Mucosa of gallbladder (tissue), 1 donor: ENCODE results near the gene LPAR3. TPM values are rescaled to one million over a fixed set of nuclear protein-coding genes. Genes with fewer than 3 reads are reported as not detected.

Source experiments
- DNase-seq: peaks from one replicate; pipeline ENCODE4 v3.0.0-alpha.2; 2020; ENCODE audit warnings: low spot score
- total RNA-seq: library from RNA; stranded (reverse); gene quantifications from one replicate; pipeline ENCODE4 v1.2.1, GENCODE V29; 2021
- donor health status: DM: no; HTN: no; CAD: no.

The LPAR3 gene
- total RNA-seq, 1 donor from 2014 or later, result 1.4 TPM

- DNase-seq, result no peak
Observed at GRCh38 chr1:84774669-84775534, 118.1 kb downstream of the LPAR3 start.

GRCh38 chr1:84773933-84774497, 119.0 kb downstream of the LPAR3 start:
- DNase-seq, result no peak

GRCh38 chr1:84773195-84773594, 119.8 kb downstream of the LPAR3 start:
- DNase-seq, result no peak

GRCh38 chr1:84772428-84772943, 120.5 kb downstream of the LPAR3 start:
- DNase-seq, result peak; percentile 84

- no peak for DNase-seq
Observed at GRCh38 chr1:84771895-84772294, 121.1 kb downstream of the LPAR3 start.

- DNase-seq, result no peak
Observed at GRCh38 chr1:84770481-84770880, 122.5 kb downstream of the LPAR3 start.

- DNase-seq, result no peak
Observed at GRCh38 chr1:84769636-84770035, 123.4 kb downstream of the LPAR3 start.

- no peak for DNase-seq
Observed at GRCh38 chr1:84768634-84769033, 124.4 kb downstream of the LPAR3 start.

- DNase-seq, result no peak
Observed at GRCh38 chr1:84763912-84764680, 128.9 kb downstream of the LPAR3 start.

GRCh38 chr1:84762664-84763063, 130.3 kb downstream of the LPAR3 start:
- DNase-seq, result no peak

Other genes starting within 250 kb of the LPAR3 start
- 22.3 TPM for gene SSX2IP, start 202.7 kb downstream of the LPAR3 start, total RNA-seq
- gene MCOLN2, start 103.9 kb upstream of the LPAR3 start, total RNA-seq, result 1.8 TPM
- gene MCOLN3, start 155.3 kb upstream of the LPAR3 start, total RNA-seq, result 2.8 TPM